Right lobe of liver (tissue), 6 donors: ENCODE data around the gene CLDND2. TPM values are rescaled to one million over a fixed set of nuclear protein-coding genes. Genes with fewer than 3 reads are reported as not detected.

Experiments used
- ATAC-seq, 4 donors: fragments of 200-7000 bp; cut with Tn5 transposase; one replicate each; pipeline ENCODE4 v1.9.1; 2020; ENCODE audit warnings: mild to moderate bottlenecking in 4 of 4, moderate library complexity in 4 of 4
- DNase-seq, 3 donors: peaks; one replicate each; pipeline ENCODE4 v3.0.0-alpha.2; 2020
- H3K27ac ChIP-seq, 3 donors: fragments of 200-600 bp; one replicate each; pipeline ENCODE4 v1.8.0; 2022
- H3K27me3 ChIP-seq, 2 donors: fragments of 200-600 bp; one replicate each; pipeline ENCODE4 v1.8.0; 2022
- H3K36me3 ChIP-seq, 4 donors: fragments of 200-600 bp; sonication (generic) in 1 of 4; one replicate each; pipeline versions ENCODE4 v1.5.1 to v1.8.0; 2017 to 2022; ENCODE audit warnings: control low read depth in 1 of 4
- H3K4me1 ChIP-seq, 4 donors: fragments of 200-600 bp; sonication (generic) in 1 of 4; one replicate each; pipeline versions ENCODE4 v1.5.1 to v1.8.0; 2017 to 2022; ENCODE audit warnings: control low read depth in 1 of 4
- H3K4me3 ChIP-seq, 3 donors: fragments of 200-600 bp; one replicate each; pipeline ENCODE4 v1.8.0; 2022
- H3K9me3 ChIP-seq, 4 donors: fragments of 200-600 bp; sonication (generic) in 1 of 4; one replicate each; pipeline versions ENCODE4 v1.5.1 to v1.8.0; 2017 to 2022; ENCODE audit warnings: control low read depth in 1 of 4
- POLR2A ChIP-seq: fragments of 450-650 bp; IDR thresholded peaks from one replicate; pipeline ENCODE4 v1.6.1; 2017; ENCODE audit warnings: antibody characterized with exemption, mild to moderate bottlenecking
- WGBS: methylation state at CpG from one replicate; pipeline ENCODE4 v1.1.6; 2018; ENCODE audit warnings: low coverage, low lambda C conversion rate; ENCODE audit not compliant: insufficient coverage; ENCODE audit errors: missing lambda C conversion rate; 5-methylcytosine and 5-hydroxymethylcytosine counted together
- intact Hi-C, 2 donors: fragments of 100-400 bp; cut with DNase I; formaldehyde crosslinking; loops; one replicate each; pipeline versions ENCODE4 v1.11.2 to v1.14.1; 2022
- total RNA-seq, 6 experiments: library from RNA; depleted of rRNA in 2 of 6; stranded (reverse); fragments of >200 nt in 2 of 6; fragmentation: NEBNext Ultra II Directional in 3 of 6; extraction: Animal tissue kit (Norgen Biotek cat#: 25700) in 3 of 6; gene quantifications; one replicate each; pipeline versions ENCODE4 v1.1.0 to v1.2.4, GENCODE V29; 2016 to 2023
- TF ChIP-seq, protein P1 (sequence below), 4 donors: fragments of 200-600 bp in 3 of 4; fragments of 450-650 bp in 1 of 4; IDR thresholded peaks; one replicate each; pipeline versions ENCODE4 v1.5.1 to v1.8.0; 2016 to 2022; ENCODE audit warnings: antibody characterized with exemption in 4 of 4, mild to moderate bottlenecking in 2 of 4
- donor health status: DM: no; HTN: yes; CAD: no.
- donor health status: DM: no; HTN: no; CAD: no.
- donor health status: DM: no; HTN: no; CAD: no.
- donor health status: DM: no; HTN: yes; CAD: no.
- donor health status: DM: no; HTN: yes; CAD: no.

Gene CLDND2
- total RNA-seq, 6 experiments from 2014 or later, result 1.00 to 1.2 TPM; not detected in 4

DNA sequence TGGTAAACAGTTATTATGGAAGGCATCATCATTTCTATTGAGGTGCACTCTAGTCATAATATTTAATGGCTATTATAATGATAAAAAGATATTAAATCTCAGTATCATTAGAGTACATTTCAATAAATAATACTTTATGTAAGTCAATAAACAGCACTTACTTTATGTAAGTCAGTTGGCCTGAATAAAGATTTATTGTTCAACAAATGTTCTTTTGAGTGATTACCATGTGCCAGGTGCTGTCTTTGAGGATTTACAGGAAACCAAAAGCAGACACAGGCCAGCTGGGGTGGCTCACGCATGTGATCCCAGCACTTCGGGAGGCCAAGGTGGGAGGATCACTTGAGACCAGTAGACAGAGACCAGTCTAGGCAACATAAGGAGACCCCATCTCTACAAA lies 8.6 kb upstream of the CLDND2 start:
- Histone ChIP-seq H3K36me3 (no peaks in the 10 kb centered on the region), H3K9me3 (no peaks in the 10 kb centered on the region), H3K4me3 (no peak overlapping the region), H3K27ac (no peak overlapping the region), H3K27me3 (no peaks in the 10 kb centered on the region), H3K4me1 (no peaks in the 10 kb centered on the region)
- 94% methylated on average over 2 of the region's 2 CpGs for WGBS
- ATAC-seq, result no peak
- DNase-seq, result no peak
- intact Hi-C loops, result no loop called here
- TF ChIP-seq, protein P1, sequence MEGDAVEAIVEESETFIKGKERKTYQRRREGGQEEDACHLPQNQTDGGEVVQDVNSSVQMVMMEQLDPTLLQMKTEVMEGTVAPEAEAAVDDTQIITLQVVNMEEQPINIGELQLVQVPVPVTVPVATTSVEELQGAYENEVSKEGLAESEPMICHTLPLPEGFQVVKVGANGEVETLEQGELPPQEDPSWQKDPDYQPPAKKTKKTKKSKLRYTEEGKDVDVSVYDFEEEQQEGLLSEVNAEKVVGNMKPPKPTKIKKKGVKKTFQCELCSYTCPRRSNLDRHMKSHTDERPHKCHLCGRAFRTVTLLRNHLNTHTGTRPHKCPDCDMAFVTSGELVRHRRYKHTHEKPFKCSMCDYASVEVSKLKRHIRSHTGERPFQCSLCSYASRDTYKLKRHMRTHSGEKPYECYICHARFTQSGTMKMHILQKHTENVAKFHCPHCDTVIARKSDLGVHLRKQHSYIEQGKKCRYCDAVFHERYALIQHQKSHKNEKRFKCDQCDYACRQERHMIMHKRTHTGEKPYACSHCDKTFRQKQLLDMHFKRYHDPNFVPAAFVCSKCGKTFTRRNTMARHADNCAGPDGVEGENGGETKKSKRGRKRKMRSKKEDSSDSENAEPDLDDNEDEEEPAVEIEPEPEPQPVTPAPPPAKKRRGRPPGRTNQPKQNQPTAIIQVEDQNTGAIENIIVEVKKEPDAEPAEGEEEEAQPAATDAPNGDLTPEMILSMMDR (IDR thresholded peaks at IDR 0.05), result no peak
- no peak for TF ChIP-seq POLR2A

DNA sequence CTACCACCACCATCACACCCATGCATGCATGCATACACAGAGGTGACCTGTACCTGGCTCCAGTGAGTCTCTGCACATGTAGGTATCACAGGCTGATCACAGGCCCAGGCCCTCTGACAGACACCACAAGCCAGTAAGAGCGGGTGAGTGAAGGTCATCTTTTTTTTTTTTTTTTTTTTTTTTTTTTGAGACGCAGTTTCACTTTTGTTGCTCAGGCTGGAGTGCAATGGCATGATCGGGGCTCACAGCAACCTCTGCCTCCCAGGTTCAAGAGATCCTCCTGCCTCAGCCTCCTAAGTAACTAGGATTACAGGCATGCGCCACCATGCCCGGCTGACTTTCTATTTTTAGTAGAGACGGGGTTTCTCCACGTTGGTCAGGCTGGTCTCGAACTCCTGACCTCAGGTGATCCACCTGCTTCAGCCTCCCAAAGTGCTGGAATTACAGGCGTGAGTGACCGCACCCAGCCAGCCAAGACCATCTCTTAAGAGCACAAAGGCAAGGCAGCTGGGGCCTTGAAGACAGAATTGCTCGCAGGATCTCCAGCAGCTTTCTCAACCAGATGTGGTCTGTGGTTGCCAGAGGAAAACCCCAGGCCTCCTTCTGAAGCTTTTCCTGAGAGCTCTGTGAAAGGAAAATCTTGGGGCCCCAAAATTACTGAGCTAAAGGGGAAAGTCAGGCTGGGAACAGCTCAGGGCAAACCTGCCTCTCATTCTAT lies 6.9 kb upstream of the CLDND2 start:
- H3K36me3 ChIP-seq, result no peaks in the 10 kb centered on the region
- H3K4me3 ChIP-seq, result no peak overlapping the region
- H3K9me3 ChIP-seq, result no peaks in the 10 kb centered on the region
- intact Hi-C loops, result no loop called here
- H3K4me1 ChIP-seq, result no peaks in the 10 kb centered on the region
- peak in 1 of 3 donors; percentile 22 for DNase-seq
- 67% methylated on average over 4 of the region's 11 CpGs for WGBS
- ATAC-seq, result no peak
- H3K27ac ChIP-seq, result no peak overlapping the region
- no peaks in the 10 kb centered on the region for H3K27me3 ChIP-seq
- no peak for TF ChIP-seq POLR2A
- TF ChIP-seq, protein P1 (IDR thresholded peaks at IDR 0.05), result no peak

DNA sequence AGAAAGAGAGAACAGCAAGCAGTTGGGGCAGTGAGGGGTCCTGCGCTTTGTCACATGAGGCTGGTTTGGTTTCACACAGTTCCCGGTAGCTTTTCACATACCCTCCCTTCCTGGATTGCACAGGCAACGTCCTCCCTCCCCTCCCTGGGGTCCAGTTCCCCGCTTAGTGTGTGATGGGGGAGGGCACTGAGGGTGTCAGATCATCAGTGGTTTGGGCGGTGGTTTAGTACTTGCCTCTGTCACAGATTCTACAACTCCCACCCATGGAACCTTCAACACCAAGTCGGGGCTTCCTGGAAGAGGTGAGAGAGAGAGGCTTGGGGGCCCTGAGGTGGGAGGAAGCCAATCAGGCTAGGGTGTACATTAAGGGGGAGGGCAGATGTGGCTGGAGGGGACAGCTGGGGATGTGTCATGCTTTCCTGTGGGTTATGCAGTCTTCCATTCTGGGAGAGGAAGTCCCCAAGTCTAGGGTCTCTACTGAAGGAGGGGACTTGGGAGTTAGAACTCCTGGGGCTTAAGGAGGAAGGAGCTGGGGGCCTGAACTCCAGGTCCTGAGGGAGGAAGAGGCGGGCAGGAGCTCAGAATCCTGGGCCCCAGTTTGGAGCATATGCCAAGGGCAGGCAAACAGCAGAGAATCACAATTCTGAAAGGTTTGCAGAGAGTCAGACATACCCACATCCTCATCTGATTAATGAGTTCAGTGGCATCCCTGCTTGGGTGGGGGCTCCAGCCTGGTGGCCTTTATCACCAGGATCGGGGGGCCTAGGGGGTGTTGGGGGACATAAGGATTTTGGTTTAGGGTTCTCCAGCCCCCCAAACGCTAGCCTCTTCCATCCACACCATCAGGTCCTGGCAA lies 4.1 kb upstream of the CLDND2 start, which contains the start of gene NKG7:
Gene NKG7, minus strand, starts transcription at position 6 of the 856 bp plus-strand sequence. CDS start 119 bp downstream, outside the sequence.
- H3K27ac ChIP-seq, result peak within 1 kb of the TSS in 1 of 3 donors; percentile 8
- ATAC-seq, result peak in 2 of 4 donors; percentile 10 to 16
- DNase-seq, result peak in 1 of 3 donors; percentile 55

DNA sequence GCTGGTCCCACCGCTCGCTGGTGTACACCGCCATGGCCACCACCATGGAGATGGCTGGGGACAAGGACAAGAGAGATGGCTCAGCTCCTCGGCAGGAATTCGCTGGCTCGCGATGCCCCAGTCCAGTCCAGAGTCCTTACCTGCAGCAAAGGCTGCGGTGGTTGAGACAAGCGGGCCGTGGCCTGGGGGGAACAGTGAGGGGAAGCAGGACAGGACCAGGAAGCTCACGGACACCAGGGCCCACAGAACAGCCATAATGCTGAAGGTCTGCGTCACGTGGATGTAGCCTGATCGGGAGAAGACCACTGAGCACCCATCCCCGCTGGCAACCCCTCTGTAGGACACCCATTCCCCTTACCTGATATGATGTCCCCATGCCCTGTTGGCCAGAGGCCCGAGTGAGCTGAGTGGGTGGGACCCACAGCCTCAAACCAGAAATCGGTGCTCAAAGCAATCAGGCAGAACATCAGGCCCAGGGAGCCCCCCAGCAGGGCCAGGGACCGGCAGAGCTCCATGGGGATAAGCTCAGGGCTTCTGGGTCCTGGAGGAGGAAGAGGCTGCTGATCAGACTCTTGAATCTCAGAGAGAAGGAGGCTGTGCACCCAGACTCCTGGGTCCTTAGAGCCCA lies 3.3 kb upstream of the CLDND2 start:
- intact Hi-C loops, result no loop called here
- H3K4me1 ChIP-seq, result peaks cover 0 to 4% (median 0%) of the 10 kb centered on the region in 4 donors
- peak overlapping the region in 1 of 3 donors; percentile 8 for H3K27ac ChIP-seq
- TF ChIP-seq POLR2A, result no peak
- TF ChIP-seq, protein P1 (IDR thresholded peaks at IDR 0.05), result no peak
- H3K36me3 ChIP-seq, result no peaks in the 10 kb centered on the region
- WGBS, result 71% methylated on average over 6 of the region's 18 CpGs
- no peaks in the 10 kb centered on the region for H3K27me3 ChIP-seq
- peak in 1 of 3 donors; percentile 46 for DNase-seq
- no peaks in the 10 kb centered on the region for H3K9me3 ChIP-seq
- ATAC-seq, result no peak
- peak overlapping the region in 1 of 3 donors; percentile 21 for H3K4me3 ChIP-seq

More for the DNA sequence above, 4.1 kb upstream of the CLDND2 start, which contains the start of gene NKG7:
- H3K36me3 ChIP-seq, result no peaks in the 10 kb centered on the region
- WGBS, result 29% methylated on average over 4 of the region's 9 CpGs
- H3K27me3 ChIP-seq, result no peaks in the 10 kb centered on the region
- H3K9me3 ChIP-seq, result no peaks in the 10 kb centered on the region
- TF ChIP-seq POLR2A, result no peak
- TF ChIP-seq, protein P1 (IDR thresholded peaks at IDR 0.05), result no peak
- intact Hi-C loops, result no loop called here
- H3K4me1 ChIP-seq, result peaks cover 0 to 4% (median 0%) of the 10 kb centered on the region in 4 donors
- peak within 1 kb of the TSS in 1 of 3 donors; percentile 21 for H3K4me3 ChIP-seq
